Middle frontal gyrus (tissue), 1 donor: ENCODE measurements around the gene PKD2L1.
A peak's percentile ranks its signal among the peaks of the same experiment; 100 is the strongest.
"Not testable (repeated sequence)": the region's sequence is repeated elsewhere in the genome, so short reads cannot be mapped to it uniquely, and the experiment has no call there.

Source experiments
- DNase-seq: peaks from one replicate; pipeline ENCODE4 v3.0.0-alpha.2; 2015; ENCODE audit warnings: low spot score; ENCODE audit errors: extremely low spot score

Gene PKD2L1

DNA sequence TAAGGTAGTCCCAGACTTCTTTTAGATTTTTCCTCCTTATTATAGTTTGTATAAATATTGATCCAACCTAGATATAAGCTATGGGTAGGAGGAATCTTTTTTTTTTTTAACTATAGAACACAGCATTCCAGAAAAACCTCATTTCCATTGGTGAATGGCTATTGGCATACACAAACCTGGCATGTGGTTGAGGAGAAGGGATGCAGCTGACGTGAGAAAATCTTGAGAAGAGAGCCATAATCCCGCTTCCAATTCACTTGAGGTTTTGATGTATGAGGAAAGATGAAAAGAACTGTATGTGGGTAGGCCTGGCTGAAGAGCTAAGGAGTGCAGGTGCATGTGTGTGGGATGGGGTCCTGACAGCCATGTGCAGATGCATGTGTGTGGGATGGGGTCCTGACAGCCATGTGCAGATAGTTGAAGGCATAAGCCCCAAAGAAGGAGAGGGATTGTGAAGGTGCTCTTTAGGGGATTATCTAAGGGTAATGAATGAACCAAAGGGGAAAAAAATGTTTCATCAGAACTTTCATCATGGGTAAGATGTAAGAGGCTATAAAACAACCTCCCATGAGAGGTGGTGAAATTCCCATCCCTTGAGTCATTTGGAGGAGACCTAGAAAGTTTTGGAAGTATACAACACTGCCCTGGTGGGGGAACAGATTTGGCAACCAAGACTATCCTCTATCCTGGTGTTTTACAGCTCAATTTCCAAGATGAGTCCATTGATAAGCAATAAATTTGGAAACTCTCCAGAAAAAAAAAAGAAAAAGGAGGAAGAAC is 3.8 kb upstream of the PKD2L1 start:
- DNase-seq: no peak

- DNase-seq: no peak
These were observed 3.1 kb upstream of the PKD2L1 start for GRCh38 chr10:100333106-100333505.

- DNase-seq: no peak
These were observed 1.8 kb downstream of the PKD2L1 start for GRCh38 chr10:100328198-100328597.

- no peak for DNase-seq
These were observed 2.4 kb downstream of the PKD2L1 start for GRCh38 chr10:100327718-100328009.

- peak; percentile 55 for DNase-seq
These were observed 2.9 kb downstream of the PKD2L1 start for GRCh38 chr10:100327007-100327717.

GRCh38 chr10:100325158-100325557 is 4.9 kb downstream of the PKD2L1 start:
- DNase-seq: no peak

DNA sequence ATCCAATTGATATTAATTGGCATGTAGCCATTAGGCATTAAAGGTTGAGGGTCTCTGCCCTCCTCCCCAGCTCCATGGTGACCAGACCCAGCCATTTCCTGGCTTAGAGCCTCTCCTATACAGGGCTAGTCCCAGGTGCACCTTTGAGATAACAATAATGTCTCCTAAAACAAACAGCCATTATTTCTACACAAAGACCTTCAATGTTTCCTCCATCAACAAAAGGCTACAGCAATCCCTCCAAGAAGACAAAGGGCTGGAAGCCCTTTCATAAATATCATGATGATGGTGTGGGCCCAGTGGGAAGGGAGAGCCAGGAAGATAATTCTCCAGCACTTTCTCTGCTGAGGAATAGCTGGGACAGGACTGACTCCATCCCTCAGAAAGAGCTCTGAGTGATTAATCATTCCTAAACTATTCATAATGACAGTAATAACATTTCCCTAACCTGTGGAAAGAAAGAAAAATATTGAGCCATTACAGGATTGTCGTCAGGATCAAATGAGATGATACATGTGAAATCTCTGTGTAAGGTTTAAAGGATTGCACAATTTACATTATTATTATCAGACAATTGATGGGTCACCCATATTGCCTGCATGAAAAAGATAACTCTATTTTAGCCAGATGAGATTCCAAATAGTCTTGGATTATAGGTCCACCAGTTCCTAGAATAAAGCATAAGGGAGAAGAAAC is 10.2 kb downstream of the PKD2L1 start:
- DNase-seq: no peak

DNA sequence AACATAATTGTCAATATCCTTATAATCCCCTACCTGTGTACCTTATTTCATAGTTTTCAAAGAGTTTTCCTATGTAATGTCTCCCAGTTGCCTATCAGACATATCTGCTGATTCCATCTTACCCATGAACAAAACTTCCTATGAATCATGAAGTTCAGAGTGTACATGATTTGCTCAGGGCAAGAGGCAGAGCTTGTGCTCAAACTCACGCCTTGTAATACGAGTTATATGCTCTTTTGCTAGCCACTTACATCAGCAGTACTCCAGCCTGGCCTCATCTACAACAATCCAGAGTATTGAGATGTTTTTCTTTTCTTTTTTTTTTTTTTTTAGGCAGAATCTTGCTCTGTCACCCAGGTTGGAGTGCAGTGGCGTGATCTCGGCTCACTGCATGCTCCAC is 11.8 kb downstream of the PKD2L1 start:
- DNase-seq: no peak

- DNase-seq: no peak
These were observed 14.4 kb downstream of the PKD2L1 start for GRCh38 chr10:100315615-100316014.

GRCh38 chr10:100311298-100311697 is 18.7 kb downstream of the PKD2L1 start:
- no peak for DNase-seq

- no peak for DNase-seq
These were observed 22.3 kb downstream of the PKD2L1 start for GRCh38 chr10:100307684-100308083.

DNA sequence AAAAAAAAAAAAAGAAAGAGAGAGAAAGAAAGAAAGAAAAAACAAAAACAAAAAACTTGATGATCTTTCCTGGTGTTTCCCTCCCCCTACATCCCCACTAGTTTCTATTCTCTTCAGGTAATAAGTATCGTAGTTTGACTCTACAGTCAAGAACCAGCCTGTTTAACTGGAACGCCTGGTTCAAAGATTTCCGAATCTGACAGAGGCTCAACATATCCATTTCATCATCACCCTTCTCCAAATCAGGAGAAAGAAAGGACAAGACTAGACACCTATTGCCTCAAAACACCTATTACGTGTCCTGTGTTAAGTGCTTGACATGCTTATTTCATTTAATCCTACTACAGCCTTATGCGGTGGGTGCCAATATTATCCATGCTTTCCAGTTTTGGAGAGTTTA is 23.2 kb downstream of the PKD2L1 start:
- no peak for DNase-seq

- DNase-seq: no peak
These were observed 25.6 kb downstream of the PKD2L1 start for GRCh38 chr10:100304414-100304813.

GRCh38 chr10:100303724-100304319 is 26.2 kb downstream of the PKD2L1 start:
- no peak for DNase-seq

DNA sequence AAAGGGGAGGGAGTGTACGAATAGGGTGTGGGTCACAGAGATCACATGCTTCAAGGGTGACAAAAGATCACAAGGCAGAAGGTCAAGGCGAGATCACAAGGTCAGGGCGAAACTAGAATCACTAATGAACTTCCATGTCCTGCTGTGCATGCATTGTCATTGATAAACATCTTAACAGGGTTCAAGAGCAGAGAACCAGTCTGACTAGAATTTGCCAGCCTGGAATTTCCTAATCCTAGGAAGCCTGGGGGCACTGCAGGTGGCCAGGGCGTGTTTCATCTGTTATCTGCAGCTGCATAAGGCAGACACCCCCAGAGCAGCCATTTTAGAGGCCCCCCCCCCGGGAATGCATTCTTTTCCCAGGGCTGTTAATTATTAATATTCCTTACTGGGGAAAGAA is 28.9 kb downstream of the PKD2L1 start:
- not testable (repeated sequence) for DNase-seq

DNA sequence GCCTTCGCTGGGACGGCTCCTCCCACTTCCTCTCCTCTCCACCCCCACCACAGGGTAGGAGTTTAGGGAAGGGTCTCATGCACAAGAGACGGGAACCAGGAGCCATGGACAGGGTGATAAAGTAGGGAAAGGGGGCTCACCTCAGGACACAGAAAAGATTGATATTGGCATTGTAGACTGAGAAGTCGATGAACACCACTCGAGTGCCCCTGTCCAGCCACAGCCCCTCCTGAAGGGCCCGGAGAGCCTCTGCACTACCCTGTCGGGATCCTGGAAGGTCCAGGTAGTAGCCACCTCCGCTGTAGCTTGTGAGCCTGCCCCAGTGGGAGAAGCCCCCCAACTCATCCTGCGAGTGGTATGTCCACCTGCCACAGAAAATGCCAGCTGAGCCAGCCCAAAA is 32.8 kb downstream of the PKD2L1 start:
- no peak for DNase-seq

DNA sequence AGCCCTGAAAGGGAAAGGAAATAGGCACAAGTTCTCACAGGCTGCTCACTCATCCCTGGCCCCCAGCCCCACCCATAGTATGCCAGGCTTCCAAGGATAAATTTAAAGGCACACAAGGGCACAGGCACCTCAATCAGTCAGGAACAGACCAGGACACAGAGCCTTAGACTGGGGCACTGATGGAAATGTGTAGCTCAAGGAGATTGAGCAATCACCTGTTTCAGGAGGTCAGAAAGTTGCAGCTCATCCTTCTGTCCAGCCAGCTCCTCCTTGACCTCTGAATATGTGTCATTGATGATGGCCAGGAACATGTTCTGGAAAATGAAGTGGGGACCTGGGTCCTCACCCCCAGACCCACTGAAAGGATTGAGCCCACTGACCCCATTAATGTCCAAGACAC is 37.0 kb downstream of the PKD2L1 start:
- DNase-seq: no peak

DNA sequence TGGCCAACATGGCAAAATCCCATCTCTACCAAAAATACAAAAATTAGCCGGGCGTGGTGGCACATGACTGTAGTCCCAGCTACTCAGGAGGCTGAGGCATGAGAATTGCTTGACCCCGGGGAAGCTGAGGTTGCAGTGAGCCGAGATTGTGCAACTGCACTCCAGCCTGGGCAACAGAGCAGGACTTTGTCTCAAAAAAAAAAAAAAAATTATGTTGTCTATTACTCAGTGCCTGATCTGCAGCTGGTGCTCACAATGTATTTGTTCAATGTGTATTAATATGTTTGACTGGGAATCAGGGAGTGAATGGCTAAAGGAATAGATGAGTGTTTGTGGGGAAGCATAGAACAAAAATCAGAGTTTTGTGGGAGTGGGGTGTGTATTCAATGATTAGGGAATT is 37.7 kb downstream of the PKD2L1 start:
- not testable (repeated sequence) for DNase-seq

GRCh38 chr10:100291356-100291755 is 38.7 kb downstream of the PKD2L1 start:
- DNase-seq: no peak

- DNase-seq: no peak
These were observed 40.4 kb downstream of the PKD2L1 start for GRCh38 chr10:100289641-100290040.

- DNase-seq: no peak
These were observed 41.8 kb downstream of the PKD2L1 start for GRCh38 chr10:100288196-100288595.

- DNase-seq: no peak
These were observed 42.3 kb downstream of the PKD2L1 start for GRCh38 chr10:100287756-100288155.
